HFF-Myc (cell line): ENCODE data around the gene EPHA1.

ENCODE experiments used
- DNase-seq: peaks from one replicate; pipeline ENCODE4 v3.0.0-alpha.2; 2011; ENCODE audit warnings: low read depth; ENCODE audit errors: extremely low read depth
- H3K4me3 ChIP-seq: replicated peaks from 2 replicates; pipeline ENCODE4 v1.5.1; 2011; ENCODE audit warnings: low read depth, mild to moderate bottlenecking, control low read depth, low read length
- TF ChIP-seq, protein P1 (sequence below): IDR thresholded peaks from 2 replicates; pipeline ENCODE4 v1.5.1; 2012; ENCODE audit warnings: mild to moderate bottlenecking, low read depth, low read length, control low read depth; ENCODE audit errors: missing control alignments

The EPHA1 gene

DNA sequence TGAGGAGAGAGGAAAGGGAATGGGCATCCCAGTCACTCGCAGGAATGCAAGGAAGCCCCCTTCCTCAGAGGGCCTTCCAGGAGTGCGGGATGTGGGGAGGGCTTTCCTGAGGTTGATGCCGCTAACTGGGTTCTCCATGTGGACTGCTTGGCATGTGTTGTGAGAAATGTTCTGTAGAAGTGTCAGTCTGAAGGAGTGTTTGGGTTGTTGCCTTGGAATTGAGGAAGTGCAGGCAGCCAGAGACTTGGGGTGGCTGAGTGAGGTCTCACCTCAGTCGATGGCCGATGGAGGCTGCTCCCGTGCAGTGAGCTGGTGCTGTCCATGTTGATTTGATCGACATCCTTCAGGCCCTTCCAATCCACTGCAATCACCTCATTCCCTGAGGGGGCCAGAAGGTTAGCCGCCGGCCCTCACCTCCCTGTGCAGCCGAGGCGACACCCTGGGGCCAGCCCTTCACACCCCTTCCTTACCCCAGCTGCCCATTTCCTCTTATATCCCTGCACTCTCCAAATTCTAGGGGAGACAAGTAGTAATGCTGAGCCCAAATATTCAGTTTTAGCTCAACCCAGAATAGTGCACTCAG, 48.8 kb downstream of the EPHA1 start:
- DNase-seq: no peak
- H3K4me3 ChIP-seq: no peak overlapping the region
- TF ChIP-seq, protein P1, sequence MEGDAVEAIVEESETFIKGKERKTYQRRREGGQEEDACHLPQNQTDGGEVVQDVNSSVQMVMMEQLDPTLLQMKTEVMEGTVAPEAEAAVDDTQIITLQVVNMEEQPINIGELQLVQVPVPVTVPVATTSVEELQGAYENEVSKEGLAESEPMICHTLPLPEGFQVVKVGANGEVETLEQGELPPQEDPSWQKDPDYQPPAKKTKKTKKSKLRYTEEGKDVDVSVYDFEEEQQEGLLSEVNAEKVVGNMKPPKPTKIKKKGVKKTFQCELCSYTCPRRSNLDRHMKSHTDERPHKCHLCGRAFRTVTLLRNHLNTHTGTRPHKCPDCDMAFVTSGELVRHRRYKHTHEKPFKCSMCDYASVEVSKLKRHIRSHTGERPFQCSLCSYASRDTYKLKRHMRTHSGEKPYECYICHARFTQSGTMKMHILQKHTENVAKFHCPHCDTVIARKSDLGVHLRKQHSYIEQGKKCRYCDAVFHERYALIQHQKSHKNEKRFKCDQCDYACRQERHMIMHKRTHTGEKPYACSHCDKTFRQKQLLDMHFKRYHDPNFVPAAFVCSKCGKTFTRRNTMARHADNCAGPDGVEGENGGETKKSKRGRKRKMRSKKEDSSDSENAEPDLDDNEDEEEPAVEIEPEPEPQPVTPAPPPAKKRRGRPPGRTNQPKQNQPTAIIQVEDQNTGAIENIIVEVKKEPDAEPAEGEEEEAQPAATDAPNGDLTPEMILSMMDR: no peak

DNA sequence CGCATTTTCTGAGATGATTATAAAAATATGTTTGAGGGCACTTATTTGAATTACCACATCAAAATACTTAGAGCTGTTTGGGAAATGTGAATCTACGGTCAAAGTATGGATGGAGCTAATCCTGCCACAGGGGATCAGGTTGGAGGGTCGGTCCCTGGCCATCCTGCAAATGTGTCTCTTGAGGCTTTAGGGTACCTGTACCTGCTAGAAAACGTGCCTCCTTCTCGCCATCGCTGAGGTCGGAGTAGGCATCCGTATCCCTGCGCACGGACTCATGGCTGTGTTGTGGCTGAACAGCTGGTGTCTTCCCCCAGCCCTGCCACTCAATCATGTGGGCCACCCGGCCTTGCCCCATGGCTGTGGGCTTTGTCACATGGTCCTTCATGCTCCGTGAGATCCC, 50.0 kb downstream of the EPHA1 start:
- TF ChIP-seq, protein P1: no peak
- DNase-seq: no peak

DNA sequence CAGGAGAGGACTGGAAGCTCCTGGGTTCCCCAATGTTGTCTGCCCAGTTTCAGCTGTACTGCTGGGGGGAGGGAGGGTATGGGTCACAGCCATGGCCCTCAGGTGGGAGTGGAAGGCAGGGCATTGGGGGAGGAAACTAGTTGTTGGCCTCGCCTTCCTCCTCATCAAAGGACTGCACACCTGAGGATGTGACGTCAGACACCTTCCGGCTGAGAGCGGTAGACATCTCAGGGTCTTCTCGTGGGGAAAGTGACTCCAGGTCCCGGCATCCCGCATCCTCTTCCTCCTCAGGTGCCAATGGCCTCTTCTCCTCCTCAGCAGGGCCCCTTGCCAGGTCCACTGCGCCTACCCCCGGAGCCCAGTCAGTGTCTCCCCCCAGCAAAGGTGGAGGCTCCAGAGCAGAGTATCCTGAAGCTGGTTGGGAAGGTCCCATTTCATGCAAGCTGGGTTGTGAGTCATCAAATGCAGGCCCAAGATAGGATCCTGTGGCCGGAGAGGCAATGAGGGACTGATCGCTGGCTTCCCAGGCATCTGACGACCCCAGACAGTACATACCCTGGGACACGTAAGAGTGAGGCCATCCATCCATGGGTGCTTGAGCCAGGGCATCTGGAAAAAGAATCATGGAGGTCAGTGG, 52.1 kb downstream of the EPHA1 start:
- H3K4me3 ChIP-seq: no peak overlapping the region
- no peak for DNase-seq
- TF ChIP-seq, protein P1: no peak

More for the DNA sequence above, 50.0 kb downstream of the EPHA1 start:
- no peak overlapping the region for H3K4me3 ChIP-seq

DNA sequence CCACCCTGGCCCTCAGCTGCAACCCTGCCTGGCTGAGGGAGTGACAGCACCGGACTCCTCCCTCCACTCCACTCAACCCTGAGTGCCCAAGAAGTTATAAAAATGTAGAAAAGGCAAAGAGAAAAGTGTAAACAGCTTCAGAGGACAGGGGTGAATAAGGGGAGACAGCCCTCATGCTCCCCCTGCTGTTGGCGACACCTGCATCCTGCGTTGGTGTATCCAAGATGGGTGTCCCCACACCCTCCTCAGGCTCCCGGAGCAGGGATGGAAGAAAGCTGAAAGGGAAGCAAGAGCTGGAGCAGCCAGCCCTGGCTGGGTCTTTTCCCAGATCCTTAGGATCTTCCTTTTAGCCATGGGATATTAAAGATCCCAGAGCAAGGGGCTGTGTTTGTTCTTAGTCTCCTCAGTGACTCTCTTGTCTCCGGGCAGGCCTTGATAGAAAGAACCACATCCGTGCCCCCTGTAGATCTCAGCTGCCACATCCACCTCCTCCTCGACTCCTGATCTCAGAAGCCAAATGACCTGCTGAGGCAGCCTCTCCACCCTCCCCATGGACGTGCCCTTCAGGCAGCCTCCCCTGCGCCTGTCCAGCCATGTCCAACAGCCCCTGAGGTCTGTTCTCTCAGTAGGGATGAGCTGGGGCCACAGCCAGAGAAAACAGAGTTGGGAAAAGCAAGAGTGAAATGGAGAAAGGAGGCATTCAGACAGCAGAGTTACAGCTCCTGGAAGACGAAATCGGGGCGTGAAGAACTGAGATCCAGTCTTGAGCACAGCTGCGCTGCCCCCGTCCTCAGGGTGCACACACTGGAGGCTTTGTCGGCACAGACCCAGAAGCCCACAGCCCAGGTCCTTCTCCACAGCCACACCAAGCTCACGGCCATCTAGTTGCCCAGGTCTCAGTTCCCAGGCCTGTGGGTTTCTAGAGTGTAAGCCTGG, 52.9 kb downstream of the EPHA1 start:
- no peak for DNase-seq
- TF ChIP-seq, protein P1: no peak
- no peak overlapping the region for H3K4me3 ChIP-seq

DNA sequence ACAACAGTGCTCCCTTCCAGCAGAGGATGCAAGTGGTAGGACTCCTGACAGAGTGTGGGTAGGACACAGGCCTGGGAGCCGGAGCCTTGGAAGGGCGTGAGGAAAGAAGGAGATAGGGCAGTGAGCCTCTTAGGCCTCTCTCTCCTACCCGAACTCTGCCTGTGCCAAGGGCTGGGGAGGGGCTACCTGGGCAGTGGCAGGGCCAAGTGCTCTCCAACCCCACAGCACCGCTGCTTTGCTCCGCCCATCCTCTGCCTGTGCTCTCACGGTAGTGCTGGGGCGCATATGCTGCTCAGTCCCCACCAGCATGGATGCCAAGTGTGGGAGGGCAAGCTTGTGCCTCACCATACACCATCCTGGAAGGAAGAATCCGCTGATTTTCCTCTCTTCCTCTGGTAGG, 53.7 kb downstream of the EPHA1 start:
- H3K4me3 ChIP-seq: no peak overlapping the region
- TF ChIP-seq, protein P1: no peak
- DNase-seq: no peak

DNA sequence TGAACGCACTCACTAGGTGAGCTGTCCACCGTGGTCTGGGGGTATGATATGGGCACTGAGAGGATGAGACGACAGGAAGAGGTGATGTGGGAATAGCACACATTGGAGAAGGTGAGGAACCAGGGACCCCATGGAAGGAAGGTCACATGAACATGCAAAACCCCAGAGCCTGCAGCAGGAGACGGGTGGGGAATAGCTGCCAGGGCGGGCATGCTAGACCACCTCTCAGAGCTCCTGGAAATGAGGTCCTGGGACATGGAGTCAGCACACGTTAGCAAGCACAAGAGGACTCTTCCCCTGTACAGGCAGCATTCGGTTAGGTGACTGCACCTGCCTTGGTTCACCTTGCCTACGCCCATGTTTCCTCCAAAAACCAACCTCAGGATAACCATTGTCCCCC, 54.3 kb downstream of the EPHA1 start:
- no peak for DNase-seq
- no peak overlapping the region for H3K4me3 ChIP-seq
- TF ChIP-seq, protein P1: no peak
